HL-60/S4 treated with retinoic acid at 250 ng/mL for 4 days and 3 days (cell line): ENCODE measurements around the gene KBTBD12.

Experiments
- in situ Hi-C: fragments of 300-500 bp; cut with MboI; formaldehyde crosslinking; loops from 2 replicates; pipeline ENCODE4 v1.7.0; 2022; ENCODE audit warnings: low sequenced_read_pairs

Gene KBTBD12

DNA sequence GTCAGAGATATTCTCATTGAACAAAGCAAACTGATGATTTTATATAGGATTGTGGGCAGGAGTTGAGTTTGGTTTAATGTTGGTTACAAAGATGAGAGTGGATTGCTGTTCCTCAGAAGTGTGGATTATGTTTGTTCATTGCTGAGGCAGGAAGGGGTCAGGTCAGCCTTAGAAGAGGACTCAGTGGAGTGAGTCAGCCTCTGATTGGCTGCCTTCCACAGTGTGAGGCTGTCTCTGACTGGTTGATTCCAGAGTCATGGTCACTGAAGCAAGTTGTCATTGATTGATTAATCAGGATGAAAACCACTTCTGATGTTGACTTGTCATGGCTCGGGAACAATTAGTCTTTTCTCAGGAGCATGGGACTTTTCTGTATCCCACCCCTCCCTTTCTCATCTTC, 36.2 kb downstream of the KBTBD12 start:
- in situ Hi-C loops, result no loop called here

DNA sequence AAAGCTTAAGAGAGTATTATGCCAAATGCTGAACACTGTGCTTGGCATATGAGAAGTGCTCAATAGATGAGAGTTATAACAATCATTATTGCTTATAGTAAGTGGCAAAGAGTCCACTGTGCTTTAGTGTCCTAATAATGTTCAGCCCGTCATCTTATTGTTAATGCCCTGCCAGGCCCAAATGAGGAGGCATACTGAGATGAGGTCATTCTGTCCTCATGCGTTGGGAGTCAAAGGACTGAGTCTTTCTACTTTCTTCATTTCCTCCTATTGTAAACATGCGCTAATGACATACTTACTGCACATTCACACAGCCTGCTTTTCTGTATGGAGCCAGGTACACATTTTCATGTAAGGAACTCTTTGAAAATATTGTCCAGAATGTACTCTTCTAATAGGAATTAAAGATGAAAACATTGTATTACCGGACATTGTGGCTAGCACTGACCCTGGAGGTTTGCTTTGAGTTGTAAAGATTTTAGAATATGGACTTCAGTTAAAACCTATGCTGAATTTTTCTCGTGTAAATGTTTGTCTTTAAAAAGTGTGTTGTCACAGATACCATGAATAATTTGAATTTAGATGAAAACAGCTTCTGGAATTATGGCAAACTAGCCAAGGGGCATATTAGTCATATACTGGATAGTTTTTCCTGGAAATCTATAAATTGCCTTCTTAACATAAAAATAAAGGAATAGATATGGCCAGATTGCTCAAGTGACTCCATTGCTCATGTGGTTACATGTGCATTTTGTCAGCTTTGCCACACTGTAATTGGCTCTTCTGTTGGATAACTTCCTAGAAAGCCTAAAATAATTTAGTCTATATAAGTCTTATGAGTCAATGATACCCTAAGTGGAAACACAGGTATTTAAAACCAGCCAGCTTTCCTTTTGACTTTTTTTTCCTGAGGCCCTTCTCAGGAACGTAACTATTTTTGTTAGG, 38.3 kb downstream of the KBTBD12 start:
- in situ Hi-C loops, result no loop called here

DNA sequence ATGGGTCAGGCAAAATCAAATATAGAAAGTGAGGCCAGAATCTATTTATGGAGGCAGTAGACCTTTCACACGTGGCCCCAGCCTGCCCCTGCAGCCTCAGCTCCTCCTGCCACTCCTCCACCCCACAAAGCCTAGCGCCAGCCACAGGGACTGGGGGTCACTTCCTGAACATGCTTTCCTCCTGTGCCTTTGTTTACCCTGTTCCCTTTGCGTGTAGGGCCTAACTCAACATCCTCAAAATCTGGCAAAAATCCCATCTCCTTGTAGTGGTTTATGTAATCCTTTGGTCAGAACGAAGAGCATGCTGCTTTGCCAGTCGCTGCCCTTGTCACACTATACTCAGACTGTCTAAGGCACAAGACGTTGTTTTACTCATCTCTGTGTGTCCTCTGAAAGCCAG, 39.6 kb downstream of the KBTBD12 start:
- in situ Hi-C loops, result no loop called here

GRCh38 chr3:127955728-127956127, 40.7 kb downstream of the KBTBD12 start:
- in situ Hi-C loops, result no loop called here

GRCh38 chr3:127959041-127959440, 44.0 kb downstream of the KBTBD12 start:
- in situ Hi-C loops, result no loop called here

- in situ Hi-C loops, result no loop called here
These were observed 44.8 kb downstream of the KBTBD12 start for GRCh38 chr3:127959873-127960272.

DNA sequence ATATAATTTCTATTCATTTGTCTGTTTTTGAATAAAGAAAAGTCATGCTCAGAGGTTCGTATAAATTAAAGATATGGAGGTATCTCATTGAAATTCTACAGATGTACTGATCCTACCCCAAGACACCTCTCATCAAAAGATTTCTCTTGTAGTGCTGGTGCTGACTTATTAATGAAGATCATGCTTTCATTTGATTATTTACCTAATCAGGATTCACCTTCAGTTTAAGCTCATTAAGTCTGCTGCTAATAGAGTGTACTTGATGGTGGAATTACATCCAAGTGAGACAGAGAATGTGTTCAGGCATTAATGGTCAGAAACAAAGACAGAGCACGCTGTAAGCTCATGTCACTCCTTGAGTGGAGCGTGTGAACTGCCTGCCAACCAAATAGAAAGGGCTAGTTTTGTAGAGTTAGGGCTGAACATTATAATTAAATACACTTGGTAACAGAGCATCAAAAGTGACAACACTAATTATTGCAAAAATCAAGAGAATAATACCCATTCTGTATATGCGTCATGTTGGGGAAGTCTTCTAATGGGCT, 45.5 kb downstream of the KBTBD12 start:
- in situ Hi-C loops, result no loop called here

DNA sequence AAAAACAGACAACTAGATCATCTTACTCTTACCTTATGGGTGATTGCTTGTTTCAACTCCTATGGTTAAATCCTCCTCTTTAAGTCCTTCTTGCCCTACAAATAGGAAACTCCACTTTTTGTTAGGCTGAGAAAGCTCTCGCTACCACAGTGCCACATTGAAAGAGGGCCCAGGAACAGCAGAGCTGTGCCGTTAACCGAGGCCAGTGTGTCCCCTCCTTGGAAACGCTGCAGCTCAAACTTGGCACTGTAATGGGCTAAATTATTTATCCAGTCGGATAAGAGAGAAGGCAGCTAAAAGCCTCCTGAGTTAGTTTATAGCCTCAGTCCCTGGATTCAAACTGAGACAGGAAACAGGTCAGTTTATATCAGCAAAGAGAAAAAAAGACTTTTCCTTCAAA, 46.1 kb downstream of the KBTBD12 start:
- in situ Hi-C loops, result no loop called here

- in situ Hi-C loops, result no loop called here
These were observed 46.9 kb downstream of the KBTBD12 start for GRCh38 chr3:127961963-127962362.

DNA sequence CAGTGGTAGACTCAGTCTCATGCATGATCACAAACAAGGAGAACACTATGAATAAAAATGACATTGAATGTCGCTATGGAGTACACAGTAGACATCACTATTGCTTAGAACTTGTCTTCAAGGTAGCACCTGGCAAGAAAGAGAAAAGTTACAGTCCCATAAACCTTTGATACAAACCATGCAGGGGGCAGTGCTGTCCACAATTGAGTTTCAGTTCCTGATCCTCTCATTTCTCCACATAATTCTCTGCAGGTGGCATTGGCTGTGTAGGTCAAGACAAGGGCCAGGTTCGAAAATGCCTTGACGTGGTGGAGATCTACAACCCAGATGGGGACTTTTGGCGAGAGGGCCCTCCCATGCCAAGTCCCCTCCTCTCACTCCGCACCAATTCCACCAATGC, 47.9 kb downstream of the KBTBD12 start:
- in situ Hi-C loops, result no loop called here

DNA sequence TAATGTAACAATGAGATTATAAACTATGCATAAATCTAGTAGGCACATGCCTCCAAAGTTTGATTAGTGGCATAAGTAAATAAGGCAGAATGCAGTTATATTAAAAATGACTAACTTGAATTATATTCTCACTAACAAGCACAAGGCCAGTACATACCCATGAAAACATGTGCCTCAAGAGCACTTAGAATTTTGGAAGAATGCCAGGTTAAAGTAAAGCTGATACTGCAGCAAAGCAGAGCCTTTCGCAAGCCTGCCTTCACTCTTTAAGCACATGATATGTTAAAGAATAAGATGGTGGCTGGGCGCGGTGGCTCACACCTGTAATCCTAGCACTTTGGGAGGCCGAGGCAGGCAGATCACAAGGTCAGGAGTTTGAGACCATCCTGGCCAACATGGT, 49.0 kb downstream of the KBTBD12 start:
- in situ Hi-C loops, result no loop called here

GRCh38 chr3:127964816-127965215, 49.8 kb downstream of the KBTBD12 start:
- in situ Hi-C loops, result no loop called here

GRCh38 chr3:127967316-127967715, 52.3 kb downstream of the KBTBD12 start:
- in situ Hi-C loops, result no loop called here

DNA sequence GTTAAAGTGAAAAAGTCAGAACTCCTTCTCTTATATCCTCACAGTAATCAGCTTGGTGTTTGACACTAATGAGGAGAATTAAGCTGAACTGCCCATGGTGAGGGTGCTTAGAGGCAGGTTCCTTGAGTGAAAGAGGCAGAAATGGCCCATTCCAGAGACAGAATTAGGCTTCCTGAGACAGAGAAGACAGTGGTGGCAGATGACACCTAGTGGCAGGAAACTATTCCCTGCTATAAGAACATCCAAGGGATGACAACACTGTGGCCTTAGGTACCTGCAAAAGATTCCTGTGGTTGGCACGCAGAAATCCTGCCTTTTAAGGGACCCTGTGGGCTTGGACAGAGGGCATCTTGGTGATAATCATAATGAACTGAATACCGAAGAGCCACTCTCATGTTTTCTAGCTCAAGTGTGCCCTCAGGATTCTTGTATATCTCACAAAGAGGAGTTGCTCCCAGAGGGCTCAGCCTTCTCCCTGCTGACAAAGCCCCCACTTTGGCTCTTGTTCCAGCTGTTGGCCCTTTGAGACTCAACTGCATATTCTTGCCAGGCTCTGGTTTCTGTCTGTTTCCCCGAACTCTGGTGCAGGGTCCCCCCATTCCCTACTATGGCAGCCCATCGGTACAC, 56.0 kb downstream of the KBTBD12 start:
- in situ Hi-C loops, result no loop called here

DNA sequence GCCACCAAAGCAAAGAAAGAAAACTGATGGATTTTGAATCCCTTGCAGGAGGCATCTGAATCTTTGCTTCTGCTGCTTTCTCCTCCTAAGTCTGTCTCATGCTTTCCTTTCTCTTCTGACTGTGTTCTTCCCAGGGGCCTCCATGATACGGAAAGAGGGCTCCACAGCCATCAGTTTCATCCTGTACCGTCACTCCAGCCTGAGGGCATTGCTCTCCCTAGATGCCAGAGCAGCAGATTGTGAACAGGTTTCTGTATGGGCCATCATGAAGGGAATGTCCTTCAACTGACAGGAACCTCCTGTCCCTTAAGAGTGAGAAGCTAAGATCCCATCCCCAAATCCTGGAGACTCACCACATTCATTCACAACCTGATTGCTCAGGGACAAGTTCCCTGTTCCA, 59.2 kb downstream of the KBTBD12 start:
- in situ Hi-C loops, result no loop called here

GRCh38 chr3:127975153-127976029, 60.4 kb downstream of the KBTBD12 start:
- in situ Hi-C loops, result no loop called here

DNA sequence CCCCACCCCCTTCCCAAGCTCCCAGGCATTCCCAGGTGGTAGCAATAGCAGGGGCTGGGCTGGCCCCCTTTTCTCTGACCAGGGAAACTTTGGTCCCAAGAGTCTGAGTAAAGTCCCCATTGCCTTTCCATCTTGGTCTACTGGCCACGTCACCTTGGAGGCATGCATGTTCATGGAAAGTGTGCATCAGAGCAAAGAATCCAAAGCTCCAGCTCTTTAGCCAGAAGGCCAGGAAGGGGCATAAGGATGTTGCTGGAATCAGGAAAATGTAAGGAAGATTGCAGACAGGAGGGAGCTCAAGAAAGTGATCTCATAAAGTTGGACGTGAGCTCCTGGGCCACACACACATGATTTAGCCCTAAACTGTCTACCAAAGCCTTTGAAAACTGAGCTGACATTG, 63.6 kb downstream of the KBTBD12 start:
- in situ Hi-C loops, result no loop called here

- in situ Hi-C loops, result no loop called here
These were observed 64.4 kb downstream of the KBTBD12 start for GRCh38 chr3:127979473-127979872.

GRCh38 chr3:127981097-127981496, 66.1 kb downstream of the KBTBD12 start:
- in situ Hi-C loops, result no loop called here

- in situ Hi-C loops, result no loop called here
These were observed 67.1 kb downstream of the KBTBD12 start for GRCh38 chr3:127982155-127982554.
